ENCODE measurements around the gene PPP2R5E. TPM values are rescaled to one million over a fixed set of nuclear protein-coding genes. Genes with fewer than 3 reads are reported as not detected.

Gene PPP2R5E
- total and polyA plus RNA-seq, 9 of the 15 experiments (the other 6 are each of a cell fraction or from before 2014, with no cell fraction given): 4.2 to 30.3 (median 11.0) TPM

- no peak overlapping the region for H3K9ac ChIP-seq (ENCODE audit: insufficient read depth in 1 of 2, low read depth in 2 of 2, low read length in 2 of 2)
- 0% methylated on average over 1 of the region's 1 CpG for WGBS (ENCODE audit: insufficient coverage, low coverage, missing lambda C conversion rate)
- intact Hi-C loops (cut with micrococcal nuclease) (no loop called here), in situ Hi-C loops (cut with MboI) (no loop called here)
- H3K36me3 ChIP-seq (ENCODE audit: control insufficient read depth, insufficient read depth, low read length): no peaks in the 10 kb centered on the region
- no peak overlapping the region for H3K4me2 ChIP-seq (ENCODE audit: insufficient read depth, low read length)
- H3K9me3 ChIP-seq (replicated peaks; ENCODE audit: control insufficient read depth, insufficient read depth, low read depth, low read length): no peaks in the 10 kb centered on the region
- H4K20me1 ChIP-seq (replicated peaks; ENCODE audit: control insufficient read depth, insufficient read depth, low read length): no peaks in the 10 kb centered on the region
- H3K27me3 ChIP-seq (ENCODE audit: control insufficient read depth in 2 of 2, insufficient read depth in 2 of 2, low read length in 2 of 2): no peaks in the 10 kb centered on the region
- H3K9me1 ChIP-seq (ENCODE audit: control insufficient read depth, insufficient read depth, low read length): no peaks in the 10 kb centered on the region
- ATAC-seq (no peak), DNase-seq (ENCODE audit: extremely low read depth in 1 of 4, low spot score in 3 of 4) (no peak), FAIRE-seq (no peak)
- peaks cover 0 to 23% of the 10 kb centered on the region in 2 experiments; a peak in 3 of 5 replicates for H3K4me1 ChIP-seq (replicated peaks in 1 of 2; ENCODE audit: control insufficient read depth in 2 of 2, insufficient read depth in 2 of 2, low read length in 2 of 2)
- H3K27ac ChIP-seq (ENCODE audit: extremely low read depth, low read depth, low read length): no peak overlapping the region
- peaks cover 63% of the 10 kb centered on the region for H3K79me2 ChIP-seq (ENCODE audit: control insufficient read depth, insufficient read depth, low read length)
- no peak overlapping the region for H3K4me3 ChIP-seq
- no TSS peak for BruUV-seq (replicated peaks)
- no peak overlapping the region for H2AFZ ChIP-seq (ENCODE audit: low read depth, low read length)
- CTCF ChIA-PET (ENCODE audit: low intra/inter-chr PET ratio): no interaction called here
- POLR2A ChIA-PET: interaction anchor here (1.6 kb wide), 1 partner anchor 14 kb away, joined by 4 read pairs; no protein-coding TSS in a partner anchor
- no peak for TF ChIP-seq ZNF57 (CRISPR knock-in tag; IDR thresholded peaks at IDR 0.05)
- no peak for TF ChIP-seq ZBTB34 (CRISPR knock-in tag; IDR thresholded peaks at IDR 0.05)
- TF ChIP-seq ZNF444 (CRISPR knock-in tag; IDR thresholded peaks at IDR 0.05): no peak
- TF ChIP-seq FOSL1 (tag; conservative IDR thresholded peaks at IDR 0.05): peak; percentile 64
- no peak for TF ChIP-seq MEF2A (IDR thresholded peaks at IDR 0.05; ENCODE audit: control insufficient read depth, low read depth, low read length)
- TF ChIP-seq ZNF124 (CRISPR knock-in tag; IDR thresholded peaks at IDR 0.05): no peak
- no peak for TF ChIP-seq CBX1 (IDR thresholded peaks at IDR 0.05; ENCODE audit: low read depth)
- no peak for TF ChIP-seq E2F3 (CRISPR knock-in tag; IDR thresholded peaks at IDR 0.05)
- TF ChIP-seq SNAPC5 (CRISPR knock-in tag; IDR thresholded peaks at IDR 0.05): no peak
- TF ChIP-seq ZZZ3 (IDR thresholded peaks at IDR 0.05): no peak
- no peak for TF ChIP-seq ETV1 (tag; conservative IDR thresholded peaks at IDR 0.05; ENCODE audit: low read depth)
- no peak for TF ChIP-seq HDAC3 (IDR thresholded peaks at IDR 0.05; ENCODE audit: borderline replicate concordance, partially characterized antibody)
- TF ChIP-seq HCFC1 (IDR thresholded peaks at IDR 0.05; ENCODE audit: low read depth, low read length): no peak
- no peak for TF ChIP-seq FOXJ3 (CRISPR knock-in tag; IDR thresholded peaks at IDR 0.05)
- TF ChIP-seq ZNF41 (CRISPR knock-in tag; conservative IDR thresholded peaks at IDR 0.05): no peak
- TF ChIP-seq ELK3 (CRISPR knock-in tag; IDR thresholded peaks at IDR 0.05): no peak
- TF ChIP-seq C11orf30 (IDR thresholded peaks at IDR 0.05; ENCODE audit: low read depth): peak; percentile 43
- TF ChIP-seq BCL6 (CRISPR knock-in tag; IDR thresholded peaks at IDR 0.05): no peak
- TF ChIP-seq TSC22D4 (tag; IDR thresholded peaks at IDR 0.05): no peak
- TF ChIP-seq ZNF764 (CRISPR knock-in tag; IDR thresholded peaks at IDR 0.05; ENCODE audit: low read depth): no peak
- no peak for TF ChIP-seq ZNF121 (CRISPR knock-in tag; conservative IDR thresholded peaks at IDR 0.05)
- TF ChIP-seq SIRT6 (IDR thresholded peaks at IDR 0.05; ENCODE audit: low read depth, low read length): no peak
- no peak for TF ChIP-seq PML (IDR thresholded peaks at IDR 0.05; ENCODE audit: low read length)
Measured at GRCh38 chr14:63468294-63468693, 74.9 kb downstream of the PPP2R5E start.
